Activated naive CD8-positive, alpha-beta T cell (primary cell): ENCODE measurements around the gene MVK.

ENCODE experiments used
- H3K27ac Mint-ChIP-seq: one replicate; pipeline ENCODE4 v1.8.0; 2021; ENCODE audit warnings: mixed read lengths
- H3K27me3 Mint-ChIP-seq: one replicate; pipeline ENCODE4 v1.8.0; 2021; ENCODE audit warnings: mixed read lengths
- H3K36me3 Mint-ChIP-seq: one replicate; pipeline ENCODE4 v1.8.0; 2021; ENCODE audit warnings: mixed read lengths
- H3K4me1 Mint-ChIP-seq: one replicate; pipeline ENCODE4 v1.8.0; 2021; ENCODE audit warnings: low read depth, mixed read lengths
- H3K4me3 Mint-ChIP-seq: one replicate; pipeline ENCODE4 v1.8.0; 2021; ENCODE audit warnings: mild to moderate bottlenecking, mixed read lengths
- H3K9me3 Mint-ChIP-seq: one replicate; pipeline ENCODE4 v1.8.0; 2021; ENCODE audit warnings: low read depth, mixed read lengths

MVK gene

DNA sequence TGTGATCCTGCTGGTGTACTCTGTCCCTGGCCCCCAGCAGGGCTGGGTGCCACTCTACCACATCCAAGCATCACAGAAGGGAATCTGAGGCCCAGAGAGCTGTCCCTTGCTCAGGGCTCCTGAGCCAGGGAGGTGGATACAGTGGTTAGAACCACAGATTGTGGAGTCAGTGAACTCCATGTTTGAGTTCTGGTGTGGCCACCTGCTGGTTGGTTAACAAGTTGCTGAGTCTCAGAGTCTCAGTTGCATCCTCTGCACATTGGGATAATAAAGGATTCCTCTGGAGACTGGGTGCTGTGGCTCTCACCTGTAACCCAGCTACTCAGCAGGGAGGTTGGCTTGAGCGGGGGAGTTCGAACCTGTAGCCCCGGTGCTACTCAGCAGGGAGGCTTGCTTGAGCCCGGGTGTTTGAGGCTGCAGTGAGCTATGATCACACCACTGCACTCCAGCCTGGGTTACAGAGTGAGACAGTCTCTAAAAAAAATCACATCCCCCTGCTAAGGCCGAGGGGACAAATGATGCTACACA, 39.4 kb downstream of the MVK start:
- no peaks in the 10 kb centered on the region for H3K36me3 Mint-ChIP-seq
- H3K9me3 Mint-ChIP-seq = no peaks in the 10 kb centered on the region
- H3K4me3 Mint-ChIP-seq = no peak overlapping the region
- no peaks in the 10 kb centered on the region for H3K4me1 Mint-ChIP-seq
- H3K27ac Mint-ChIP-seq = no peak overlapping the region
- peaks cover 12% of the 10 kb centered on the region for H3K27me3 Mint-ChIP-seq

DNA sequence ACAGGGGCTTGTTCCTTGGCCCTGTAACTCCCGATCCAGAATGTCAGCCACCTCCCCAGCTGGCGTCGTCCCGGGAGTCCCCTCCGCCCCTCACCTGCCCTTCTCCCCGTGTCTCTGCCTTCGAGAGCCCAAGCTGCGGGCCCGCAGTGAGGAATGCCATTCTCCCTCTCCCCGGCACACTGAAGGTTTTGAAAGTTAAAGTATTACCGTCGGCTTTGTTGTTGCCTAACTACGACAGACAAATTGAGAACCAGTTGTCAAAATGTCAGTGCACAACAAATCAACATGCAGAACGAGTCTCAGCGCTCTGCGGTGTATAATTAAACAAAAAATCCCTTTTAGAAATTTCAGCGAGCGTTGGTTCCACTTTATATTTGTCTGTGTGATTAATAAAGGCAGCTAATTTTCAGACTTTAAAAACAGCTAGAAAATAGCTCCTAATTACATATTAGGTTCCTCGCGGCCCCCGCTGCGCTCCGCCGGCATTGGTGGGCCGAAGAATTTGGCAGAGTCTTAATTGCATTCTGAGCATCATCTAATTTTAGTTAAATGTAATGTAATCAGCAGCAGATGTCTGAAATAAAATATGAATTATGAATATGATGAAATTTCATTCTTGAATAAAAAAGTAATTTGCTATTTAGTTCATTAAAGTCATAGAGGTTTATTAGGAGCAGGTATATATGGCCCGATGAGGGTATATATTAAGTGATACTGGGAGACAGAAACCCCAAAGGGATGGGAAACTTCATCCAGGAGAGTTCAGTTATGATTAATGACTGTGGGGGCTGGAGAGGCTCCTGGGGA, 40.3 kb downstream of the MVK start:
- Mint-ChIP-seq H3K27ac (no peak overlapping the region), H3K4me3 (no peak overlapping the region), H3K4me1 (no peaks in the 10 kb centered on the region), H3K36me3 (no peaks in the 10 kb centered on the region), H3K27me3 (peaks cover 8% of the 10 kb centered on the region), H3K9me3 (no peaks in the 10 kb centered on the region)

DNA sequence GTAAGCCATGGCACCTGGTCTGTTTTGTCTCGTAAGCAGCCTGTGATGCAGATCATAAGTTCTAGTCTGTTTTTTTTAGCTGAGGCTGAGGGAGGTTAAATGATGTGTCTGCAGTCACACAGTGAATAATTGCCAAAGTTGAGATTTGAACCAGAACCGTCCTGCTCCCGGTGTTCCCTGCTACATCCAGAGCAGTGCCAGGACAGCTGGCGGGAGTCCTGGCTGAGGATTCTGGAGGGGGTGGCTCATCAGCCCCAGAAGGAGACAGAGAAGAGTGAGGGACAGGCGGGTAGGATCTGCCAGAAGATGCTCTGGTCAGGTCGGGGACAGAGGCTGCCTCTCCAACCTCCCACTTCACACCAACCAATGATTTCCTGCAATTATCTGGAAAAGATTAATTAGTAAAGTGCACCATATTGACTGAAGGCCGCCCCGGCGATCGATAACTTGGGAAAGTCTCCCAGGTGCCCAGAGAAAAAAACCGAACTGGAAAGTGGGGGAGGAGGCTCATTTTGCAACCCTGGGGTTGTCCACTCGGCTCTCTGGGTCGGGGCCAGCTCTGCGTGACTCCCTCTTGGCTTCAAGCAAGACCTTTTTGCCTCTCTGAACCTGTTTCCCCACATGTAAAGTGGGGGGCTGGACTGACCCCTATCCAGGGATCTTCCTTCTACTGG, 42.1 kb downstream of the MVK start:
- H3K9me3 Mint-ChIP-seq = no peaks in the 10 kb centered on the region
- H3K27ac Mint-ChIP-seq = no peak overlapping the region
- H3K36me3 Mint-ChIP-seq = no peaks in the 10 kb centered on the region
- peaks cover 6% of the 10 kb centered on the region for H3K27me3 Mint-ChIP-seq
- no peak overlapping the region for H3K4me3 Mint-ChIP-seq
- no peaks in the 10 kb centered on the region for H3K4me1 Mint-ChIP-seq

DNA sequence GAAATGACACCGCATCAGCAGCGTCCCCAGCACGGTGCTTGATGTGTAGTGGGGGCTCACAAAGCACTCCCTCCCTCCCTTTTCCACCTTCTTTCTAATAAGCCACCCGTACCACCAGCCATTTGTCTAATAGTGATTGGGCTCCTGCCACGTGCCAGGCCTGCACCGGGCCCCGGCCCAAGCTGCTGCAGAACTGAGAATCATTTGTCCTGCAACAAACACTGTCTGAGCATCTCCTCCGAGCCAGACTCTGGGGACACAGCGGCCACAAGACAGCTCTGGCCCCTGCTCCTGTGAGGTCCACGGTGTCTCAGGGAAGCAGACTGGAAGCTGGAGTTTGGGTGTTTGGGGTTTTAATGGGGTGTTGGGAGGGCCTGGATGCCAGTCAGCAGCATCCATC, 43.9 kb downstream of the MVK start:
- no peaks in the 10 kb centered on the region for H3K36me3 Mint-ChIP-seq
- H3K4me1 Mint-ChIP-seq = peaks cover 3% of the 10 kb centered on the region
- no peak overlapping the region for H3K27ac Mint-ChIP-seq
- no peak overlapping the region for H3K4me3 Mint-ChIP-seq
- H3K27me3 Mint-ChIP-seq = peaks cover 5% of the 10 kb centered on the region
- H3K9me3 Mint-ChIP-seq = no peaks in the 10 kb centered on the region

DNA sequence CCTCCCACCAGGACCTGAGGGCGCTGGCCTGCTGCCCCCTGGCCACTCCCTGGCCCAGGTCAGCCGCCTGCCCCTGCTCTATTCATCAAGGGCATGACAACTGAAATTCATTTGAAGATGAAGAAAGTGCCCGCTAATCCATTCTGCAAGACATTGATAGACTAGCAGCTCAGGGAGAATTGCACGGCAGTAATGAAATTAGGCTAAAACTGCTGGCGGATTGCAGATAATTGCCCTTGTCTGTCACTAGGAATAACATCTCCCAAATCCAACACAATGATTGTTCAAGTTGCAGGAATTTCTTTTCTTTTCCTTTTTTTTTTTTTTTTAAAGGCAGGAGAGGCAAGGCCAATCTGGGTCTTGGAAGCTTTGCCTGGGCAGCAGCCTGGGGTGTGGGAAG, 44.5 kb downstream of the MVK start:
- no peaks in the 10 kb centered on the region for H3K9me3 Mint-ChIP-seq
- peaks cover 3% of the 10 kb centered on the region for H3K4me1 Mint-ChIP-seq
- no peaks in the 10 kb centered on the region for H3K36me3 Mint-ChIP-seq
- H3K4me3 Mint-ChIP-seq = no peak overlapping the region
- peaks cover 5% of the 10 kb centered on the region for H3K27me3 Mint-ChIP-seq
- no peak overlapping the region for H3K27ac Mint-ChIP-seq

DNA sequence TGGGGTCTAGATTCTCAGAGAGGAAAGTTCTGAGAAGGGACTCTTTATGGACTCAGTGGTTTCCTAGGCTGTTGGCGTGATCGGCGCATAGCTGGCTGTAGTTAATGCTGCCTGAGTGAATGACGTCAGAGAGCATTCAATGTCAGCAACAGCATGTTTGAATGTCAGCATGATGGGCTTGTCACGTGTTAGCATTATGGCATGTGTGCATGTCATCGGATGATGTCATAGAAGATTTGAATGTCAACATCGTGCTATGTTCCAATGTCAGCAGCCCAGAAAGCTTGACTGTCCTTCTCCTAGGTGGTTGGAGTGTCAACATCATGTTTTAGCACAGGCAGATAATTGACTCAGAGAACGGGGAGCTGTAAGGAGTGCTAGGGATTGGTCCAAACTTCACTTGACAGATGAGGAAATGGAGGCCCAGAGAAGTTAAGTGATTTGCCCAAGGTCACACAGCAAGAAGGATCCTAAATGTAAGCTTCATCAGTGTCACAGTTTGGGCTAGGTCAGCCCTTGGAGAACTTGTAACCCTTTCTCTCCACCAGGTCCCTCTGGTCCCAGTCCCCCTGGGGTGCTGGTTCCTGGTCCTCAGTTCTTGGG, 45.5 kb downstream of the MVK start:
- no peaks in the 10 kb centered on the region for H3K9me3 Mint-ChIP-seq
- H3K4me3 Mint-ChIP-seq = no peak overlapping the region
- H3K27ac Mint-ChIP-seq = no peak overlapping the region
- peaks cover 3% of the 10 kb centered on the region for H3K4me1 Mint-ChIP-seq
- peaks cover 5% of the 10 kb centered on the region for H3K27me3 Mint-ChIP-seq
- H3K36me3 Mint-ChIP-seq = no peaks in the 10 kb centered on the region

DNA sequence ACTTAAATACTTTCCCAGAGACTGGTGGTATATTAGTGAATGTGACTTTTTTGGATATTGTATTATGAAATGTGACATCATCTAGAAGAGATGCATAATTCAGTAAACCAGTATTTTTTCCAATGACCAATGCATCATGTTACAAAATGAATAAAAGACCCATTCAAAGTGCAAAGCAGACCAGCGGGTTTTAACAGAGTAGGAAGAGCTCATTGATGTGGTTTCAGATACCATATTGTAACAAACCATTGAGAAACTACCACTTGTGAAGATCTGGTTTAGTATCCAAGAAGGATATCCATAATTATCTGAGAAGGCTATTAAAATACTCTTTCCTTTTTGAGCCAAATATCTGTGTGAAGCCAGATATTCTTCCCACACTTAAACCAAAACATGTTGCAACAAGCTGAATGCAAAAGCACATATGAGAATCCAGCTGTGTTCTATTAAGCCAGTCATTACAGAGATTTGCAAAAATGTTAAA, 47.7 kb downstream of the MVK start:
- H3K9me3 Mint-ChIP-seq = no peaks in the 10 kb centered on the region
- H3K36me3 Mint-ChIP-seq = no peaks in the 10 kb centered on the region
- no peak overlapping the region for H3K4me3 Mint-ChIP-seq
- peaks cover 3% of the 10 kb centered on the region for H3K4me1 Mint-ChIP-seq
- H3K27me3 Mint-ChIP-seq = peaks cover 12% of the 10 kb centered on the region
- H3K27ac Mint-ChIP-seq = no peak overlapping the region

DNA sequence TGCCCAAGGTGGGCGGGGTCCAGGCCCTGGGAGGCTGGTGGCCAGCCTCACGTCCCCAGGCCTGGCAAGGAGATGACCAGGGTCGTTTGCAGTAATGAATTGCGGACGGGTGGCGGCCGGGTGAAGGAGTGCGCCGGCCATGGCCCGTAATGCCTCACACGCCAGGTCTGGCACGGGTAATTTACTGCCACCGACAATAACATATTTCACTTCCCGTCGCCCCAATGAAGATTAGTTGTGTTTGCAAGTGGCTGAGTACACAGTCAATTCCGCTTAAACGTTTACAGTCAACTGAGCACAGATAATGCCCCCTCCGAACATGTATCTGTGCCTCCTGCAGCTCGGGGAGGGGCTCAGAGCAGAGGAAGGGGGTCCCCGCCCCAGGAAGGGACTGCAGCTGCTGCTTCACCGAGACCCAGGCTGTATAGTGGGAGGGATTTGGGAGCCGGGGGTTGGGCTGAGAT, 48.3 kb downstream of the MVK start:
- Mint-ChIP-seq H3K4me1 (peaks cover 3% of the 10 kb centered on the region), H3K9me3 (no peaks in the 10 kb centered on the region), H3K27me3 (peaks cover 14% of the 10 kb centered on the region), H3K4me3 (no peak overlapping the region), H3K36me3 (no peaks in the 10 kb centered on the region), H3K27ac (no peak overlapping the region)

DNA sequence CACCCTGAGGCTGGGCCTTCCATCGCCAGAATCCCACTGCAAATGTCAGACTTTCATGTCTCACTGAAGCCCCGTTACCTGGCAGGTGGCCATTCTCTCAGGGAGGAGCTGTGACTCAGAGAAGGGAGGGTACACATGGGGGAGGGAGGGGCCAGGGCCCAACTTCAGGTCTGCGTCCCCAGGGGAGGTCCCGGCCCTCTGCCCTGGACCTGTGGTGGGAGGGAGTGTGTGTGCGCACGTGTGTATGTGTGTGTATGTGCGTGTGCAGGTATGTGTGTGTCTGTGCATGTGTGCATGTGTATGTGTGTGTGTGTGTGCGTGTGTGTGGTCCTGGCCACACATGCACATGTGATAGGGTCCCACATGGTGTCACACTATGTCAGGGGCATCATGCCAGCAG, 50.9 kb downstream of the MVK start:
- Mint-ChIP-seq H3K27me3 (peaks cover 18% of the 10 kb centered on the region), H3K27ac (no peak overlapping the region), H3K9me3 (no peaks in the 10 kb centered on the region), H3K4me3 (no peak overlapping the region), H3K36me3 (no peaks in the 10 kb centered on the region), H3K4me1 (peaks cover 3% of the 10 kb centered on the region)

DNA sequence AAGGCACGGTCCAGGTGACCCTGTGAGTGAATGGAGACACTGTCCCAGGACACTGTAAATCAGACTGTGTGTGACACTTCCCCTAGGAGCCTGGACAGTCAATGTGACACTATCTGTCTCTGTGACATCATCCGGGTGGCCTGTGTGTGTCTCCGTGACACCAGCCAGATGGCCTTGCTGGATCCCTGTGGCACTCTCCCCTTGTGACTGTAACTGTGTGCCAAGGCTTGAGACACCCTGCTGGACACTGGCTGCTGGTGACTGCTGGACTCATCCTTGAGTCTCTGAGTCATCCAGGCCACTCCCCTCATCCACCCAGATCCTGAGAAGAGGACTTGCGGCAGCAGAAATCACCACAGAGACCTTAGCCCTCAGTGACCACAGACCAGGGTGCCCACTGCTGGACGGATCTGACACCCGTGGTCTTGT, 51.6 kb downstream of the MVK start:
- Mint-ChIP-seq H3K4me1 (peaks cover 3% of the 10 kb centered on the region), H3K4me3 (no peak overlapping the region), H3K9me3 (no peaks in the 10 kb centered on the region), H3K27me3 (peaks cover 22% of the 10 kb centered on the region), H3K27ac (no peak overlapping the region), H3K36me3 (peaks cover 1% of the 10 kb centered on the region)

DNA sequence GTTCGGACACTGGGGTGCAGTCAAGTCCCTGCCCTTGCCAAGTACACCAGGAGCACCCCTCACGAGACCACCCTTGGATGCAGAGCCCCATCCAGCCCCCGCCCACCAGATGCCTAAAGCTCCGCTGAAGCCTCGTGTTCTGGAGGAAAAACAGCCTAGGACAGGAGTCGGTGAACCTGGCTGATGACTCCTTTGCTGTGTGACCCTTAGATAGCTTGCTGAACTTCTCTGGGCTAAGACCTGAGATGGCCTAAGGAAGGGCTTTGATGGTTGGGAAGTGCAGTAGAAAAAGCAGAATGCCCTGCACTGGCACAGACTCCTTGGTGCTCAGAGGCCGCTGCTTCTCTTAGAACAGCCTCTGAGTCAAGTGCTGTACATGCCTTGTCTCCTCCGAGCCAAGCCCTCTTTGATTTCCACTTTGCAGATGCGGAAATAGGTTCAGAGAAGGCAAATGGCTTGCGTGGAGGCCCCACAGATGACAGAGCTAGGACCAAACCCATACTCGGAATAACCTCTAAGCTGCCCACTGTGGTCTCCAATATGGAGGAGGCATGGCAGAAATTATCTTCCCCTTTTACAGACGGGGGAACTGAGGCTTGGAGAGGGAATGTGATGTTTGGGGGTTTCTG, 52.3 kb downstream of the MVK start:
- Mint-ChIP-seq H3K9me3 (no peaks in the 10 kb centered on the region), H3K4me1 (peaks cover 3% of the 10 kb centered on the region), H3K27ac (no peak overlapping the region), H3K4me3 (no peak overlapping the region), H3K36me3 (peaks cover 3% of the 10 kb centered on the region), H3K27me3 (peaks cover 22% of the 10 kb centered on the region)

DNA sequence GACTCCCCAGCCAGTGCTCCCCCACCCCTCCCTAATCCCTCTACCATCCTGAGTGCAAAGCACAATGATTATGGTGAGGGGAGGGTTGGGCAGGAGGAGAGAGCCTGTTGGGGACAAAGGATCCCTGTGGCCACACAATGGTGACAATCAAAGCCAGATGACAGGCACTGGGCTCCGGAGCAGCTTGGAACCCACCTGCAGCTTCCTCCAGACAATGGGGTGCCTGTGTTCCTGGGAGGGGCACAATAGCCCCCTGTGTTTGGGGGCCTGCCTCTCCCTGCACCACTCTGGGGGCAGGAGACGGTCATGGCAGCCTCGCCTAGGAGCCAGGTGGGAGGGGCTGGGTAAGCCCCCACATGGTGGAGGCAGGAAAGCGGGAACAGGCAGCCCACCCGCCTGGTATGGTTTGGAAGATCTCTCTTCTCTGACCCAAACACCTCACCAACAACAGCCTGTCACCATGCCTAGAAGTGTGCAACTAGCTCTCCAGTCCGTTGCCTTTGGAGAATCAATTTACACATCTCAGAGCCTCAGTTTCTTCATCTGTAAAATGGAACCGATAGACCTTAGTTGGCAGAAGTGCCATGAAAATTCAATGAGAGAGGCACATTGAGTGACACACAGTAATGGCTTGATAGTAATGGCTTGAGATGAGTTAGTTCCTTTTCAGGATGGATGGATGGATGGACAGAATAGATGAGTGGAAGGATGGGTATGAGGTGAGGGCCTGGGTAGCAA, 53.0 kb downstream of the MVK start:
- no peak overlapping the region for H3K27ac Mint-ChIP-seq
- no peaks in the 10 kb centered on the region for H3K9me3 Mint-ChIP-seq
- peaks cover 3% of the 10 kb centered on the region for H3K36me3 Mint-ChIP-seq
- H3K4me1 Mint-ChIP-seq = peaks cover 3% of the 10 kb centered on the region
- peaks cover 22% of the 10 kb centered on the region for H3K27me3 Mint-ChIP-seq
- no peak overlapping the region for H3K4me3 Mint-ChIP-seq

DNA sequence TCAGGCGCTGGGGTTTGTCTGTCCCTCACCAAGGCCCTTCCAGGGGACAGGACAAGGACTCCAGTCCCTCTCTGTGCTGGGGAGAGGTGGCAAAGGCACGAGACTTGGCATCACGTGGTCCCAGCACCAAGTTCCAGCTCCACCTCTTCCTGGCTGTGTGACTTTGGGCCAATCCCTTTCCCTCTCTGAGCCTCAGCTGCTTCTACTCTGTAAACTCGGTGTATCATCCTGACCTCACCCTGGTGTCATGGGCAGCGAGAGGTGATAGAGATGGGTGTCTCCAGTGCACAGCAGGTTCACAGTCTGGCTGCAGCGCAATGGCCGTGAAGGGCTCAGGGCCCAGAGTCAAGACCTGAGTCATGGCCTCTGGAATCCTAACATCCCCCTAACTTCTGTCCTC, 54.0 kb downstream of the MVK start:
- Mint-ChIP-seq H3K27ac (no peak overlapping the region), H3K9me3 (no peaks in the 10 kb centered on the region), H3K36me3 (peaks cover 3% of the 10 kb centered on the region), H3K4me1 (no peaks in the 10 kb centered on the region), H3K27me3 (peaks cover 22% of the 10 kb centered on the region), H3K4me3 (no peak overlapping the region)

DNA sequence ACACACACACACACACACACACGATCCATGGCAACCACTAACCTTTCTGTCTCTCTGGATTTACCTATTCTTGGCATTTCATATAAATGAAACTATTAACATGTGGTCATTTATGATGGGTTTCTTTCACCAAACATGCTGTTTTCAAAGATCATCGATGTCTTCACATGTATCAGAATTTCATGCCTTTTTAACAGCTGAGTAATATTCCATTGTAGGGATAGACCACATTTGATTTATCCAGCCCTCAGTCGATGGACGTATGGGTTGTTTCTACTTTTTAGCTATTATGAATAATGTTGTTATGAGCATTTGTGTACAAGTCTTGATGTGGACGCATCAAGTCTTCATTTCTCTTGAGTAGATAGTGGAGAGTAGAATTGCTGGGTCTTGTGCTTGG, 56.5 kb downstream of the MVK start:
- H3K27ac Mint-ChIP-seq = no peak overlapping the region
- no peak overlapping the region for H3K4me3 Mint-ChIP-seq
- no peaks in the 10 kb centered on the region for H3K4me1 Mint-ChIP-seq
- peaks cover 17% of the 10 kb centered on the region for H3K27me3 Mint-ChIP-seq
- H3K36me3 Mint-ChIP-seq = peaks cover 3% of the 10 kb centered on the region
- H3K9me3 Mint-ChIP-seq = no peaks in the 10 kb centered on the region
